Fibroblast of upper back skin (primary cell): Measurements from ENCODE around the gene USP15.

Experiments
- DNase-seq: peaks from one replicate; pipeline ENCODE4 v3.0.0-alpha.2; 2013

The USP15 gene

DNA sequence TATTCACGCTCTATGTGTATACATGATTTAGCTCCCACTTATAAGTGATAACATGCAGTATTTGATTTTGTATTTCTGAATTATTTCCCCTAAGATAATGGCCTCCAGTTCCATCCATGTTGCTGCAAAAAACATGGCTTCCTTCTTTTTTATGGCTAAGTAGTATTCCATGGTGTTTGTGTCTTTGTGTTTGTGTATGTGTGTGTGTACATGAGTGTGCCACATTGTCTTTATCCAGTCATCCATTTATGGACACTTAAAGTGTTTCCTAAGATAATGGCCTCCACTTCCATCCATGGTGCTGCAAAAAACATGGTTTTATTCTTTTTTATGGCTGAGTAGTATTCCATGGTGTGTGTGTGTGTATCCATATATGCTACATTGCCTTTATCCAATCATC is 25.1 kb downstream of the USP15 start:
- DNase-seq, result no peak

- no peak for DNase-seq
These were observed 28.1 kb downstream of the USP15 start for GRCh38 chr12:62288328-62288727.

DNA sequence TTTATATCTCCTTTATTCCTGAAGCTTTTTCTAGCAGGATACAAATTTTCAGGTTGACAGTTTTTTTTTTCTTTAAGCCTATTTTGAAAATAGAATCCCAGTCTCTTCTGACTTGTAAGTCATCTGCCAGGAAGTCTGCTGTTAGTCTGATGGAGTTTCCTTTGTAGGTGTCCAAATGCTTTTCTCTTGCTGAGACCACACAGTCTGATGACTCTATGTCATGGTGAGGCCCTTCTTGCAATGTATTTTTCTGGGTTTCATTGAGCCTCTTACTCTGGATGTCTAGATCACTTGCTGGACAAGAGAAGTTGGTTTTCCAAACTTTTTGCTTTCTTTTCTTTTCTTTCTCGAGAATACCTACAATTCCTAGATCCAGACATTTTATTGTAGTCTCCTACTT is 30.6 kb downstream of the USP15 start:
- DNase-seq, result no peak

DNA sequence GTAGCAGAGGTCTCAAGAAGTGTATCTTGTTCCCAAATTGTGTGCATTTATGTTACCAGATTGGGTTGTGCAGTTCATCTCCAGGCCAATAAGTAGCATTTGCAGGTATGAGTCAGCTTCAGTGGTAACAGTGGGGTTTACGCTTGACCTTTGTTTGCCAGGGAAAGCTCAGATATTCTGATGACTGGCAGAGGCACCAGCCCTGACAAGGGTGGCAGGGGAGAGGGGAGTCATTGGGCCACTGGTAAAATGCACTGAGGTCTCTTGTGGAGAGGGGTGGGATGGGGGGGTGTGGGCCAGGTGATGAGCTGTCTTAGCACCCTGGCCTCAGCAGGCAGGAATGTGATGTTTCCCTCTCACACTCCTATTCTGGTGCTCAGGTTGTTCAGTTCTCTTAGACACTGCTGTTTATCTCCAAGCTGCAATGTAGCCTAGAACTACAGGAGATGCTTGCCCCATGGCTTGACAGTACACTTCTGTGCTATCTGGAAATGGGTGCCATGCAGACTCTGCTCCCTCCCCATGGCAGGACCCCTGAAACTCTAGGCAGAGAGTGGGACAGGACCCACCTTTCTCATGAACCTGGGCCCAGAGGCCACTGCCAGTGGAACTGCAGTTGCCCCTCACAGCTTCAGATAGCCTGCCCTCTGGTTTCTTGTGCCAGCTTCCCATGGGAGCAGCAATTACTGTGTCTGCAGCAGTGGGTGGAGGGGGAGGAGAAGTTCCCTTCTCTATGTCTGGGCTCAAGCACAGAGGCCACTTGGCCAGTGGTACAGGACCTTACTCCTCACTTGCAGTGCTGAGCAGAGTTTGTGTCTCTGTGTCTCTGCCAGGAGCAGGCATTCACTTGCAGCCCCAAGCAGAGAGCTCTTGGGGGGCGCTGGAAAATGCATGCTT is 31.9 kb downstream of the USP15 start:
- DNase-seq, result no peak

GRCh38 chr12:62292761-62293344 is 32.6 kb downstream of the USP15 start:
- peak; percentile 13 for DNase-seq

DNA sequence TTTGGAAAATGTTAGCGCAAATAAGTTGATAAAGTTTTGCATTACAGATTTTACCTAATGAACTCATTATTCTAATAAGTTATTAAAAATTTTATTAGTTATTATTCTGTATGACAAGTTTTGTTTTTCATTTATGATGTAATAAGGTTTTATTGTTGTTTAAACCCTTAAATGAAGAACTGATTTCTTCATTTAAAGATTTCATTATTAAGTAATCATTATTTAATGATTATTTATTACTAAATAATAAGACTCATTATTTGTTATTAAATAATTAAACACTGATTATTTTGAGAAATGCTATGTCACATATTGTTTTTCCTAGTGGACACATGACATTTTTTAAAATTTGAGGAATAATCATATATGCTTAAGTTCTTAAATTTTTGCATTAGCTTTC is 34.2 kb downstream of the USP15 start:
- DNase-seq, result no peak

DNA sequence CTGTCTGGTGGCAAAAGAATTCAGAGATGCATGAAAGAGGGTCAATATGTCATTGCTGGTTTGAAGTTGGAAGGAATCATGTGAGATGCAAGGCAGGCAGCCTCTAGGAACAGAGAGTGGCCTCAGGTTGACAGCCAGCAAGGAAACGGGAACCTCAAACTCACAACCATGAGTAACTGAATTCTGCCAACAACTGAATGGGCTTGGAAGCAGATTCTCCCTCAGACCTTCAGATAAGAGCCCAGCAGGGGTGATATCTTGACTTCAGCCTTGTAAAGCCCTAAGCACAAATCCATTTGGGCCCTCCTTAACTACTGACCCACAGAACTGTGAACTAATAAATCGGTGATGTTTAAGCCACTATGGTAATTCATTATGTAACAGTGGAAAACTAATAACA is 35.8 kb downstream of the USP15 start:
- DNase-seq, result no peak

DNA sequence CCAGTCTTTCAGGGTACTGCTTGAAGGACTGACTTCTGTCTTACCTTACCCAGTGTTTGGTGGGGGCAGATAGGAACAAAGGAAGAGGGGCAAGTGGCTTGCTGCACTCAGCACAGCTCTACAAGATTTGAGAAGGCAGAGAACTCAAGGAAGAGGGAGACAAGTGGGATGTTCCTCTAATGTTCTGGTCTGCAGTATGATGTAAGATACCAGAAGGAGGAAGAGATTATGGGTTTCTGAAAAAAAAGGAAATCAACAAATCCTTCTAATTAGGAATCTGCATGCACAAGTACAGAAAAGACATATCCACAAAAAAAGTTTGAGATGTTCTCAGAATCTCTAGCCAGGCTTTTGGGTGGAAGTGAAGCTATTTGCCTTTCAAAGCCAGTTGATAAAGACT is 37.1 kb downstream of the USP15 start:
- no peak for DNase-seq

- no peak for DNase-seq
These were observed 39.4 kb downstream of the USP15 start for GRCh38 chr12:62299617-62300016.

DNA sequence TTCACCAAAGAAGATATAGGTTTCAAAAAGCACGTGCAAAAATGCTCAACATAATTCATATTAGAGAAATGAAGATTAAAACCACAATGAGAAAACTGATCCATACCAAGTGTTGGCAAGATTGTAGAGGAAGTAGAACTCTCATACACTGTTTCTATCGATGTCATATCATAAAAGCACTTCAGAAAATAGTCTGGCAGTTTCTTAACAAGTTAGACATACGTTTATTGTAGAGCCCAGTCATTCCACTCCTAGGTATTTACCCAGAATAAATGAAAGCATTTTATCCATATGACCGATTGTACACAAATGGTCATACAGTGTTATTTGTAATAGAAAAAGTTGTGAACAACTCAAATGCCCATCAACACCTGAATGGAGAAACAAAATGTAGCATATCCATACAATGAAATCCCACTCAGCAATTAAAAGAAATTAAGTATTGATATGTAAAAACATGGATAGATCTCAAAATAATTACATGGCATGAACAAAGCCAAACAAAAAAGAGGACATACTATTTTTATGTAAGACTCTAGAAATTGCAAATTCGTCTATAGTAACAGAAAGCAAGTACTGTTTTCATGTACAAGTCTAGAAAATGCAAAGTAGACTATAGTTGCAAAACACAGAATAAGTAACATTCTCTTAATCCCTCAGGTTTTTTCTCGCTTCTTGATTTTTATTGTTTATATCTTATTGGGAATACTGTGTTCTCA is 41.0 kb downstream of the USP15 start:
- DNase-seq, result no peak

GRCh38 chr12:62301799-62302133 is 41.6 kb downstream of the USP15 start:
- no peak for DNase-seq

GRCh38 chr12:62304560-62304959 is 44.4 kb downstream of the USP15 start:
- no peak for DNase-seq

DNA sequence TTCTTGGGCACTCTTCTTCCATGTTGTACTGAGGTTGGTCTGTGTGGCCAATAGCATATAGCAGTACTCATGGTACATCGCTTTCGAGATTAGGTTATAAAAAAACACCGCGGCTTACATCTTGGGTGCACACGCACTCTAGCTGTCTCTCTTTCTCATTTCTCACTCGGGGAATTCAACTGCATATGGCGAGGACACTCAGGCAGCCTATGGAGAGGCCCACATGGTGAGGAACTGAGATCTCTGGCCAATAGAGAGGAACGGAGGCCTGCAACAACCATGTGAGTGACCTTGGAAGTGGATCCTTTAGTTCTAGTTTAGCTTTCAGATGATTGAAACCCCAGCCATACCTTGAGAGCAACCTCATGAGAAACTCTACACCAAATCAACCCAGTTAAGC is 45.6 kb downstream of the USP15 start:
- DNase-seq, result no peak

DNA sequence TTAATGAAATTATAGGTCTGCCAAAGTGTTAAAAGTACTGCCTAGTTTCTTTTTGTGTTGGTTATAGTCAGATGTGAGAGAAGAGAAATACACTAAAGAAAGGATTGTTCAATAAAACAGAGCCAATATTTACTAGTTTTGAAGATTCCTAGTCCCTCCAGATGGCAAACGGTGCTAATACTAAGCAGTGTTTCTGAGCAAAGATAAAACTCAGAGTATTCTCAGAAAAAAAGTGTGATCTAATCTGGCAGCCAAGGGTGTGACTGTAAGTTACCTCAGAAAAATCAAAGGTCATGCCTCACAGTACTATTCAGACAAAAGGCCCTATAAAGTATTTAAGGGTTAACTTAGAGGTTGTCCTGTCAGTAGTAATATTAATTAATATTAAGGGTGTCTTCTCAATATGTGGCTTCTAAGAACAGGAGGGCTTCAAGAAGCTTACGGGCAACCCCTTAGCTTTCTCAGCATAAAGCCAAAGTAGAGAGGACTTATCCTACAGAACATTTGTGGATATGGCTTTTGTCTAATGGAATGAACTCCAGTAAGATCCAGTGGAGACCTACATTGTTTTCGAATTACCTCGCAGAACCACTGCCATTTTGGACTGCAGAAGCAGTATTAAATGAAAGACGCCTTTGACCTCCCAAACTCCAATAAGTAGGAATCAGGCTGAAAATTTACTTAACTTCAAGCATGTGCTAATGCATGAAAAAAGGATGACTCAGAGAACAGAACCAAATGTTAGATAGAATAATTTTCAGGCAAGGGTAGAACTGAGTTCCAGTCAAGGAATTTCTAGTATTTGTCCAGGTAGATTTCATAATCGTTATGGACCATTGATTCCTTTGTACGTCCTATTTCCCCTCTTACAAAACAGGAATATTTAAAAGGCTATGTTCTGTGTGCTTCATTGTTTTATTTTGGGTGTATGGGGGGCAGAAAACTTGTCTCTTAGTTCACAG is 46.6 kb downstream of the USP15 start:
- no peak for DNase-seq

DNA sequence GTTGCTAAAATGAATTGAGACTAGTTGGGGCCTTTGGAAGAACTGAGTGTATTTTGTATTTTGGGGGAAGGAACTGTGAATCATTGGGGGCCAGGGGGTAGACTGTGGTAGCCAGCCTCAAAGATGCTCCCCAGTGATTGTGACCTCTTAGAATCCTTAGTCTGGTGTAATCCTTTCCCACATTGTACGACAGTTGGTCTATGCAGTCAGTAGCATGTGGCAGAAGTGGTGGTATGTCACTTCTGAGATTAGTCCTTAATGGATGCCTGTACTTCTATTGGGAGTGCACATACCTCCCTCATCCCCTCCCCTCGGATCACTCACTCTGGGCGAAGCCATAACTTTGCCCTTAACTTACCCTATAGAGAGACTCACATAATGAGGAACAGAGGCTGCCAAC is 48.0 kb downstream of the USP15 start:
- DNase-seq, result no peak

DNA sequence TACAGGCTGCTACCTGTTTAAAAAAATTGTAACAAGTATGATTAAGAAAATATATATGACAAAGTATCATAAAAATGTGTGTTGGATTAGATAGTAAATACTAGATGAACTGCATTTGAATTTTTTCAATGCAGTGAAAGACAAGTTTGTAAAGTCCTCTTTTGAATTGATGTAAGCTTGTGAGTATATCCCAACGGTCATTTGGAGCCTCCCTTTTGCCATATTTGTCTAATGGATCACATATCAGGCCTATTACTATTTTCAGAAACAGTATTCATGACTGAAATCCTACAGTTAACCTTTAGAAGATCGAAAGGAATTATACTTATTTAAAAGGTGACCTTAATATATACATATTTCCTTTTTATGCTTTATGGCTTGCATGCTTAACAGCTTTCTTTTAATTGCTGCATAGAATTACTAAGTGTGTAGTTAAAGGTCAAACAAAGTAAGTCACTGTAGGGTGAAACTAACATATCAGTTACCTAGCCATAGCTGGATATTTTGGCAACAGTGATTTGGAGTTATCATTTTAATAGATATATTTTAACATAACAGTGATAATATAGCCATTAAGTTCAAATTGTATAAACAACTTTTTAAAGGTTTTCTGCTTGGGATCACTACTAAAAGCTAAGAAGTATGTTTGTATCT is 53.6 kb downstream of the USP15 start:
- no peak for DNase-seq

DNA sequence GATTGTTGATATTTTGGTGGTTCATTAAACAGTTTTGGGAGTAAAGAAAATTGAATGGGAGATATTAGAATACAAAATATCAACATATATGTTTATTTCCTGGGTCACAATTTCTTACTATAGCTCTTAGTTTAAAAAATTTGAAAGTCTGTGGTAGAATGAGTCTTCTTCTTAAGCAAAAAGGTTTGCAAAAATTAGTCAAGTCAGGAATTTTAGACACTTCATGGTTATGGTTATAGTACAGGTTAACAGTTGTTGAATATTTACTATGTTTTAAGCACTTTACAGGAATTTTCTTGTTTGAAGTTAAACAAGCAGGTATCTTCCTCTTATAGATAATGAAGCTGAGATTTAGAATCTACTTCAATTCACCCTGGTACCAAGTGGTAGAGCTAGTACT is 56.8 kb downstream of the USP15 start:
- DNase-seq, result no peak

- no peak for DNase-seq
These were observed 58.9 kb downstream of the USP15 start for GRCh38 chr12:62319058-62319457.

- DNase-seq, result no peak
These were observed 59.9 kb downstream of the USP15 start for GRCh38 chr12:62320054-62320453.

DNA sequence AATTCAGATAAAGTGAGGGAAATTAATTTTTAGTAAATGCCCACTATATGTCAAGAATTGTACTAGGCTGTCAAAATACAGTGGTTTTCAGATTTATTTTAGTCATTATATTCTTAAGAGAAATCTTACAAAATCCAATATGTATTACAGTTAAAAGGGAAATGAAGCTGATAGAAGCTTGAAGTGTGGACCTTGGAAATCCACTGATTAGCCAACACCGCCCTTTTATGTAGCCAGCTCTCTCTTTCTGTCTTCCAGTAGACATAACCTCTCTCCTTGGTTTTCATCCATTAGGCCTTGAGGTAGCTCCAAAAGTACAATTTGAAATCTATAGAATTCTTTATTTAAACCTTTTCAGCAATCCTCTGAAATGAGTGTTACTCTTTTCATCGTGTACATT is 63.2 kb downstream of the USP15 start:
- DNase-seq, result no peak

- no peak for DNase-seq
These were observed 68.2 kb downstream of the USP15 start for GRCh38 chr12:62328296-62328921.

GRCh38 chr12:62331306-62331705 is 71.1 kb downstream of the USP15 start:
- DNase-seq, result no peak
